Activated CD4-positive, alpha-beta T cell treated with anti-CD3 and anti-CD28 coated beads, Interleukin-2, Interleukin-4, amounts not matched to agents 100 ng/mL and 50 ng/mL, durations not matched to agents 16 hours and 8 hours (primary cell): Measurements from ENCODE around the gene CCDC102B.
"Not testable (repeated sequence)": the region's sequence is repeated elsewhere in the genome, so short reads cannot be mapped to it uniquely, and the experiment has no call there.

Experiments used
- DNase-seq: peaks from one replicate; pipeline ENCODE4 v3.0.0-alpha.2; 2020; ENCODE audit warnings: low spot score

The CCDC102B gene

GRCh38 chr18:68797871-68798270 is at the start of gene CCDC102B:
Gene CCDC102B, plus strand, starts transcription at chr18:68798080. Its CDS starts 38,684 bp downstream, at chr18:68836764.
- DNase-seq, result no peak

DNA sequence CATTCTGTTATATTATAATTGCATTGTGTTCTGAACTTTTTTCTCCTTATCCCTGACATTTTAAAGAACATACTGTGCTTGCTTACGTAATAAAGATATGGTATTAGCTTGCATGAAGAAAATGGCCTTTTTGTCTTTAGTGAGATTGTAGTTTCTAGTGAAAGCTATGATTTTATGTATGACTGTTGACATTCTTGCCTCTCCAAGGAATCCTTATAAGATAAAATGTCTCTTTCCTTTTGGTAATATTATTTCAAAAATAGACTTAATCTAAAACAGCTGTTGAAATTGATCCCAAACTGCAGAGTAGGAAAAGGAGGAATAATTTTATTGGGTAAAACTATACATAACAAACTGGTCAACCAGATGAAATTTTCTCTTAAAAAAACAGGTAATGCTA is 40.8 kb upstream of the CCDC102B start:
- DNase-seq, result no peak

DNA sequence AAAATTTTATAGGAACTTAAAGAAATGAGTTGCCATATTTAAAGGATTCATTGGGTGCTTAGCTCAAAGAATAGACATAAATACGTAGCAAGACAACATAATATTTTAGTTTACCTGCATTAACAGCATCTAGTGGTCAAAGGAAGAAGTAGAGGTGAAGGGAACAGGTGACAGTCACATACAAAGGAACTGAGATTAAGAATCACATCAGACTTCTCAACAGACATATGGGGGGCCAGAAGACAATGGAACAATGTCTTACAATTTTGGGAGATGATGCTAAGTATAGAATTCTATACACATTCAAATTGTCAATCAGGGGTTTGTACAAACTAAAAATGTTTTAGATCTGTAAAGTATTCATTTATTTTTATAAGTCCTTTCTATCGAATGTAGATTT is 38.6 kb upstream of the CCDC102B start:
- no peak for DNase-seq

- DNase-seq, result no peak
Observed at GRCh38 chr18:68763083-68763482, 34.8 kb upstream of the CCDC102B start.

GRCh38 chr18:68764016-68764415 is 33.9 kb upstream of the CCDC102B start:
- DNase-seq, result no peak

DNA sequence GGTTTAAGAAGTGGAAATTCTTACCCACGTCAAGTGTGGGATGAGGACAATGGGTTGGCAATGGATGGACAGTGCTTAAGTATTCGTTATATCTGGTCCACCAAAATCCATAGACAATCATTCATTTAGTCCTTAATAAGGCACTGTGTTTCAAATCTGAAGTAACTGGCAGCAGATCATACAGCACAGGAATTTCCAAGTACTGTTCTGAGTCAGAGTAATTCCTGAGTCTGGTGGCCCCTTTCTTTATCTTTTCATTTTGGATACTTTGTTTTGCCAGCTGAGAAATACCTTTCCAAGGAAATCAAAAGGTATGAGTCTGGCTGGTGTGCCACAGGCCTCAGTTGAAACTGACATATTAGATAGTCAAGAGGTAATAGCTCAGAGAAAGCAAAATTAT is 31.4 kb upstream of the CCDC102B start:
- no peak for DNase-seq

GRCh38 chr18:68769461-68769860 is 28.4 kb upstream of the CCDC102B start:
- no peak for DNase-seq

DNA sequence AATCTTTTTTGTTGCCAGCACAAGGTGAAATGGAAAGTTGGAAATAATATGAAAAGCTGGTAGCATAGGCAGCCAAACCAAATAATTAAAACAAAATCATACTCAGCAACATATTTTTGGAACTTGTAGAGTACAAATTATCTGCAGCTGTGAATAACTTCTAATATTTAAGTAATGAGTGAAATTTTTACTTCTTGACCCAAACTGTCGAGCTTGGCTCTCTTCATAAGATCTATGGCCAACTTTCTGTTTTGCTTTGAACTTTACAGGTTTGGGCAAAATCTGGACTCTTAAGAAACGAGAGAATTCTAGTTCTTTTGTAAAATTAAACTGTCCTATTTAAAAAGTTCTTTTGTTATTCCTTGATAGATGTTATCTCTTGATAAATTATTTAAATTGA is 25.6 kb upstream of the CCDC102B start:
- DNase-seq, result no peak

DNA sequence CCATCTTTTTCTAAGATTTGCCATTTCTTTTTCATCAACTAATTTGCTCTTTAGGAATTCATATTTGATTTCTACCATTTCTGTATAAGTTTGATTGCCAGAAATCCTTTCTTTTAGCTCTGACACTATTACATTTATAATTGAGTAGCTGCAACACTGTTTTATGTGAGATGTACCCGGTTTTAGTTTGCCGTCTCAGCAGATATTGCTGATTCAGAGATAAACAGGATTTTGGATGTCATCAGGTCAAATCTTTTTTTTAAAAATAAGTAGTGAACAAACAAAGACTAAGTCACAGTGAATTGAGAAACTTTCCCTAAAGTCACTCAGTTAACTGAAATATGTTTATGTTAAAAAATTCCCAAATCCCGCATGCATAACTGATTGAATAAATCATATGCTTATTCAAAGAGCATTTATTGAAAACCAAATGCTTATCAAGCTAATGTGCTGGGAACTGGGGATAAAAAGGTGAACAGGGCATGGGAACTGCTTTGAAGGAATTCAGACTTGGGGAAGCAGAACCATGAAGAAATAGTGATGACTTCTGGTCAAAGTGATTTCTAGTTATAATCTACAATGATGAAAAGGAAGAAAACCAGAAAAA is 19.5 kb upstream of the CCDC102B start:
- DNase-seq, result no peak

DNA sequence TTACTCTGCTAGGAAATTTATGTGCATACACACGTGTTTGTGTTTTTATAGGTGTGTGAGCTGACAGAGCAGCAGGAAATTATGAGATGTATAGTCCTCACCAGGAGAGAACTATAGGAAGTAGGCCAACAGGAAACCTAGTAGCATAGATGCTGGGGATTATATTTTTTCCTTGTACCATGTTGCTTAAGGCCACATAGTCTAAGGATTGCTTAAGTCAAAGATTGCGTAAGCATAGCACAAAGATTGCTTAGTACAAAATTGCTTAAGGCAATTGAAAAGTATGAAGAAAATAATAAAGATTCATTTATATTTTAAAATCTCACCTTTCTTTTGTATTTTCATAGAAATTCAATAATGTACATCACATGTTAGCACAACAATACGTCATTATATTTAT is 18.7 kb upstream of the CCDC102B start:
- DNase-seq, result no peak

GRCh38 chr18:68780802-68781635 is 16.9 kb upstream of the CCDC102B start:
- DNase-seq, result no peak

- no peak for DNase-seq
Observed at GRCh38 chr18:68783506-68783905, 14.4 kb upstream of the CCDC102B start.

- DNase-seq, result no peak
Observed at GRCh38 chr18:68784071-68784470, 13.8 kb upstream of the CCDC102B start.

DNA sequence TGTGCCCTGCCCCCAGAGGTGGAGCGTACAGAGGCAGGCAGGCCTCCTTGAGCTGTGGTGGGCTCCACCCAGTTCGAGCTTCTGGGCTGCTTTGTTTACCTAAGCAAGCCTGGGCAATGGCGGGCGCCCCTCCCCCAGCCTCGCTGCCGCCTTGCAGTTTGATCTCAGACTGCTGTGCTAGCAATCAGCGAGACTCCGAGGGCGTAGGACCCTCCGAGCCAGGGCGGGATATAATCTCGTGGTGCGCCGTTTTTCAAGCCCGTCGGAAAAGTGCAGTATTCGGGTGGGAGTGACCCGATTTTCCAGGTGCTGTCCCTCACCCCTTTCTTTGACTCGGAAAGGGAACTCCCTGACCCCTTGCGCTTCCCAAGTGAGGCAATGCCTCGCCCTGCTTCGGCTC is 7.6 kb upstream of the CCDC102B start:
- not testable (repeated sequence) for DNase-seq

- no peak for DNase-seq
Observed at GRCh38 chr18:68791801-68792200, 6.1 kb upstream of the CCDC102B start.

DNA sequence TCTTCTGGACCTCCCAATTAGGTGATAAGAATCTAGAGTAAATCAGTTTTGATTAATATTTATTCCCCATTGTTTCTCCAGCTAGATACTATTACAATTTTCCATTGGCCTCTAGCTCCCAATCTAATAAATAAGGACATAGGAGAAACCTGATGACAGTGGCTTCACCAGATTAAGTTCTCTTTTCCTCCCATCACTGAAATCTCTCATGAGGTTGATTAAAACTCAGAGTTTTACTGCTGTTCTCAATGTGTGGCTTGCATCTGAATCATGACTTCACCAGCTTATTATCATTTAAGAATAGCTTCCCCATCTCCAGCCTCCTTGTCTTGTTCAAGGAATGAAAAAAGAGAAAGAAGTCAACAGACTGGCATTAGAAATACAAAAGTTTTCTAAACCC is 3.9 kb upstream of the CCDC102B start:
- DNase-seq, result no peak

GRCh38 chr18:68796936-68797690 is 767 bp upstream of the CCDC102B start:
- no peak for DNase-seq

GRCh38 chr18:68800075-68800474 is 2.2 kb downstream of the CCDC102B start:
- no peak for DNase-seq

- no peak for DNase-seq
Observed at GRCh38 chr18:68803356-68803755, 5.5 kb downstream of the CCDC102B start.

DNA sequence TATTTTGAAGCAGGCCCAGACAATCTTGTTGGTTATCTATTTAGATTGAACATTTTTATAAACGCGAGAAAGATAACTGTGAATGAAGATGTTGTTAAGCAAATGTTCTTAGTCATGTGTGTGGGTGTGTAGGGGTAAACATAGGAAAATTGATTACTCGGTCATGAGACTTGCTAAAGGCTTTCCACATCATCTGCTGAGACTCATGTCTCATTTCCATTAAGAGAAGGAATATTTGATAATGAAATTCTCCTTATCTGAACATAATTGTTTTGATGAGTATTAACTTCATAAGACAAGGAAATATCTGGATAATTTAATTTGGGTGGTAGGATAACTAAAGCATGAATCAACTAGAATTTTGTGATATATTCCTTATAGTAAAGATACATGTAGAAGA is 19.7 kb downstream of the CCDC102B start:
- no peak for DNase-seq

DNA sequence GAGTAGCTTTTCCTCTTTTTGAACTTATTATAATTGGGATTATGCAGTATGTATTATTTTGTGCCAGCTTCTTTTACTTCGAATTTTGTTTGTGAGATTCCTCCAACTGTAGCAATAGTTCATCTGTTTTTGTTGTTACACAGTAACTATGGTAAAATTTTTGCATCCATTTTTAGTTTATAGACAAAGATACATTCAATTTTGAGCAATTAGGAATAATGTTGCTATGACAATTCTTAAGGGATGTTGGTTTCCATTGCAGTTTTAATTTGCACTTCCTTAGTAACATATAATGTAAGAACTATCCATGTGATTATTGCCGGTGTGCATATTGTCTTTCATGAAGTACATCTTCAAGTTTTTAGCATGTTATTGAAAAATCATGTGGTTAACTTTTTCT is 20.7 kb downstream of the CCDC102B start:
- no peak for DNase-seq

DNA sequence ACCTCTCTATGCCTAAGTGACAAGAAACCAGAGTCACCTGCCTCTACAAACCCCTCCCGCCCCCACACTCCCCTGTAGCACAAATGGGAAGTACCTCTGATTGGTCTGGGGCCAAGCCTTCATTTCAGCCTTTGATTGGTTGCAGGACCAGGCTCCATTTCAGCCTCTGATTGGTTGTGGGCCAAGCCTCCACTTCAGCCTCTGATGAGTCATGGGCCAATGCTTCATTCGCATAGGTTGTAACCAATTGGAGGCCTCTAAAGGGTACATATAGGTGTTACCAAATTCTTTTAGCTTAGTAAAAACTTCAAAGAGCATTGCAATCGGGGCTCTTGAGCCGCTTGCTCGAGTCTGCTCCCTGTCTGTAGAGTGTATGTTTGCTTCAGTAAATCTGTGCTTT is 25.0 kb downstream of the CCDC102B start:
- DNase-seq, result no peak

DNA sequence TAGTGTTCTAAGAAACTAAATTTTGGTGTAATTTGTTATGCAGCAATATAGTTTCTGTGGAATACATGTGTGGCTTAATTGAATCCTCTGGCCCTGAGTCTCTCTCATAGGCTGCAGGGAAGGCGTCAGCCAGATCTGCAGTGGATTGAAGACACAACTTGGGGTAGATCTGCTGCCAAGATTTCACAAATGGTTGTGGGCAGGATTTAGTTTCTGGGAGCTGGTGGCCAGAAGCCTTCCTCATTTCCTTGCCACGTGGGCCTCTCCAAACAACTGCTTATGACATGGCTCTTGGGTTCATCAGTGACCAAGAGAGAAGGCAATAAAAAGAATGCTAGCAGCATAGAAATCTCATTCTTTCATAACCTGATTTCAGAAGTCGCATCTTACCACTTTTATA is 28.2 kb downstream of the CCDC102B start:
- no peak for DNase-seq
